Esophagus muscularis mucosa (tissue), 4 donors: Measurements from ENCODE around the gene ANKRD13D. TPM values are rescaled to one million over a fixed set of nuclear protein-coding genes. Genes with fewer than 3 reads are reported as not detected.
A peak's percentile ranks its signal among the peaks of the same experiment; 100 is the strongest.
"Not testable (repeated sequence)": the region's sequence is repeated elsewhere in the genome, so short reads cannot be mapped to it uniquely, and the experiment has no call there.

ENCODE experiments used
- DNase-seq: peaks from one replicate; pipeline ENCODE4 v3.0.0-alpha.2; 2017; ENCODE audit errors: extremely low spot score
- H3K27ac ChIP-seq, 4 donors: fragments of 200-600 bp; sonication (generic); replicated peaks in 1 of 4; 1 replicate in 3 of 4; 2 replicates in 1 of 4; pipeline ENCODE4 v1.5.1; 2016 to 2019; ENCODE audit warnings: mild to moderate bottlenecking in 1 of 4
- H3K27me3 ChIP-seq, 4 donors: fragments of 200-600 bp; sonication (generic); one replicate each; pipeline versions ENCODE4 v1.5.1 to v1.6.0; 2016 to 2019
- H3K36me3 ChIP-seq, 4 donors: fragments of 200-600 bp; sonication (generic); one replicate each; pipeline ENCODE4 v1.5.1; 2016 to 2019
- H3K4me1 ChIP-seq, 4 donors: fragments of 200-600 bp; sonication (generic); one replicate each; pipeline ENCODE4 v1.5.1; 2016 to 2019
- H3K4me3 ChIP-seq, 4 donors: fragments of 200-600 bp; sonication (generic); 1 replicate in 2 of 4; 2 replicates in 2 of 4; pipeline ENCODE4 v1.5.1; 2016 to 2019; ENCODE audit warnings: mild to moderate bottlenecking in 4 of 4, moderate library complexity in 1 of 4
- H3K9me3 ChIP-seq, 4 donors: fragments of 200-600 bp; sonication (generic); 1 replicate in 3 of 4; 2 replicates in 1 of 4; pipeline ENCODE4 v1.5.1; 2016 to 2019
- CTCF ChIP-seq, 3 experiments: fragments of 200-600 bp in 2 of 3; fragments of 450-650 bp in 1 of 3; sonication (generic) in 2 of 3; IDR thresholded peaks; one replicate each; pipeline ENCODE4 v1.5.1; 2017 to 2019; ENCODE audit warnings: antibody characterized with exemption in 3 of 3, mild to moderate bottlenecking in 2 of 3, moderate library complexity in 1 of 3
- EP300 ChIP-seq: sonication (generic); formaldehyde crosslinking; IDR thresholded peaks from one replicate; pipeline ENCODE4 v1.6.1; 2017; ENCODE audit warnings: antibody characterized with exemption
- POLR2A ChIP-seq: fragments of 450-650 bp; IDR thresholded peaks from one replicate; pipeline ENCODE4 v1.6.1; 2017; ENCODE audit warnings: antibody characterized with exemption, moderate library complexity, mild to moderate bottlenecking, low read depth
- POLR2AphosphoS5 ChIP-seq, 2 donors: sonication (generic); formaldehyde crosslinking; IDR thresholded peaks; one replicate each; pipeline ENCODE4 v1.6.1; 2017; ENCODE audit warnings: antibody characterized with exemption in 2 of 2
- WGBS: methylation state at CpG from one replicate; pipeline ENCODE4 v1.1.5; 2018; 5-methylcytosine and 5-hydroxymethylcytosine counted together
- intact Hi-C: fragments of 100-400 bp; cut with DNase I; formaldehyde crosslinking; loops from one replicate; pipeline ENCODE4 v1.15.1; 2023
- total RNA-seq, 4 donors: library from RNA; depleted of rRNA; stranded (reverse); fragments of >200 nt; gene quantifications; one replicate each; pipeline versions ENCODE4 v1.1.0 to v1.2.1, GENCODE V29; 2016

Gene ANKRD13D
- total RNA-seq, 4 donors from 2014 or later: 27.7 to 53.0 (median 39.5) TPM

- H3K27ac ChIP-seq: peak overlapping the region in 3 of 4 donors; percentile 0 to 57 (median 10)
- whole genome bisulfite sequencing: 68% methylated on average over 23 of the region's 50 CpGs
Measured at GRCh38 chr11:67260885-67261639, 28.0 kb upstream of the ANKRD13D start.

GRCh38 chr11:67261640-67261945 is 27.5 kb upstream of the ANKRD13D start:
- peak overlapping the region; percentile 49 to 57 (median 52) for H3K4me3 ChIP-seq
- WGBS: 13% methylated on average over 14 of the region's 18 CpGs
- peaks cover 21 to 43% (median 34%) of the 10 kb centered on the region in 4 donors for H3K4me1 ChIP-seq
- H3K9me3 ChIP-seq: no peaks in the 10 kb centered on the region
- peak overlapping the region in 3 of 4 donors; percentile 0 to 57 (median 10) for H3K27ac ChIP-seq
- H3K36me3 ChIP-seq: peaks cover 2 to 14% (median 8%) of the 10 kb centered on the region in 4 donors
- intact Hi-C loops: loop anchor here (5.0 kb wide), 1 partner anchor 121 kb away; no protein-coding TSS in a partner anchor
- no peak for DNase-seq
- H3K27me3 ChIP-seq: no peaks in the 10 kb centered on the region
- TF ChIP-seq CTCF (IDR thresholded peaks at IDR 0.05): peak in 1 of 3 experiments; percentile 20
- TF ChIP-seq POLR2A: no peak
- no peak for TF ChIP-seq EP300
- no peak for TF ChIP-seq POLR2AphosphoS5 (IDR thresholded peaks at IDR 0.05)

More at GRCh38 chr11:67260885-67261639, 28.0 kb upstream of the ANKRD13D start:
- H3K9me3 ChIP-seq, DNase-seq, H3K27me3 ChIP-seq: not testable (repeated sequence)
- H3K4me3 ChIP-seq: peak overlapping the region; percentile 49 to 57 (median 52)
- peaks cover 21 to 42% (median 33%) of the 10 kb centered on the region in 4 donors for H3K4me1 ChIP-seq
- intact Hi-C loops: loop anchor here (5.0 kb wide), 1 partner anchor 121 kb away; no protein-coding TSS in a partner anchor
- TF ChIP-seq POLR2AphosphoS5 (IDR thresholded peaks at IDR 0.05): peak in 1 of 2 donors; percentile 27
- peaks cover 7 to 19% (median 13%) of the 10 kb centered on the region in 4 donors for H3K36me3 ChIP-seq

- Histone ChIP-seq H3K27ac (peak overlapping the region in 2 of 4 donors; percentile 35 to 57), H3K36me3 (peaks cover 0 to 9% (median 3%) of the 10 kb centered on the region in 4 donors), H3K27me3 (no peaks in the 10 kb centered on the region), H3K4me1 (peaks cover 22 to 48% (median 36%) of the 10 kb centered on the region in 4 donors), H3K4me3 (peak overlapping the region; percentile 49 to 57 (median 52)), H3K9me3 (no peaks in the 10 kb centered on the region)
- DNase-seq: no peak
- intact Hi-C loops: loop anchor here (1.0 to 5.0 kb wide), 2 partner anchors 55 to 120 kb away; no protein-coding TSS in a partner anchor
- TF ChIP-seq POLR2AphosphoS5 (IDR thresholded peaks at IDR 0.05): no peak
- no peak for TF ChIP-seq CTCF (IDR thresholded peaks at IDR 0.05)
- TF ChIP-seq EP300: no peak
- TF ChIP-seq POLR2A: no peak
- WGBS: 55% methylated on average over 13 of the region's 18 CpGs
Measured at GRCh38 chr11:67261946-67262681, 27.0 kb upstream of the ANKRD13D start.

- intact Hi-C loops: loop anchor here (1.0 to 5.0 kb wide), 2 partner anchors 54 to 119 kb away; no protein-coding TSS in a partner anchor
- peak overlapping the region in 2 of 4 donors; percentile 7 to 8 for H3K4me3 ChIP-seq
- no peaks in the 10 kb centered on the region for H3K27me3 ChIP-seq
- peaks cover 31 to 57% (median 44%) of the 10 kb centered on the region in 4 donors for H3K4me1 ChIP-seq
- H3K36me3 ChIP-seq: peaks cover 0 to 4% (median 2%) of the 10 kb centered on the region in 4 donors
- 41% methylated on average over 22 of the region's 22 CpGs for WGBS
- H3K27ac ChIP-seq: peak overlapping the region; percentile 35 to 65 (median 55)
- H3K9me3 ChIP-seq: no peaks in the 10 kb centered on the region
- TF ChIP-seq POLR2AphosphoS5 (IDR thresholded peaks at IDR 0.05): peak; percentile 45 to 68
- no peak for TF ChIP-seq EP300
- peak; percentile 77 to 92 (median 90) for TF ChIP-seq CTCF (IDR thresholded peaks at IDR 0.05)
- no peak for TF ChIP-seq POLR2A
- no peak for DNase-seq
Measured at GRCh38 chr11:67262731-67263675, 26.1 kb upstream of the ANKRD13D start.
